HG03378 (cell line): Measurements from ENCODE around the gene CACNA1S.

ENCODE experiments used
- ATAC-seq: cut with Tn5 transposase; IDR thresholded peaks from one replicate; pipeline ENCODE4 v1.9.1; 2021; ENCODE audit warnings: mild to moderate bottlenecking, moderate library complexity; ENCODE audit not compliant: unreplicated experiment

Gene CACNA1S

DNA sequence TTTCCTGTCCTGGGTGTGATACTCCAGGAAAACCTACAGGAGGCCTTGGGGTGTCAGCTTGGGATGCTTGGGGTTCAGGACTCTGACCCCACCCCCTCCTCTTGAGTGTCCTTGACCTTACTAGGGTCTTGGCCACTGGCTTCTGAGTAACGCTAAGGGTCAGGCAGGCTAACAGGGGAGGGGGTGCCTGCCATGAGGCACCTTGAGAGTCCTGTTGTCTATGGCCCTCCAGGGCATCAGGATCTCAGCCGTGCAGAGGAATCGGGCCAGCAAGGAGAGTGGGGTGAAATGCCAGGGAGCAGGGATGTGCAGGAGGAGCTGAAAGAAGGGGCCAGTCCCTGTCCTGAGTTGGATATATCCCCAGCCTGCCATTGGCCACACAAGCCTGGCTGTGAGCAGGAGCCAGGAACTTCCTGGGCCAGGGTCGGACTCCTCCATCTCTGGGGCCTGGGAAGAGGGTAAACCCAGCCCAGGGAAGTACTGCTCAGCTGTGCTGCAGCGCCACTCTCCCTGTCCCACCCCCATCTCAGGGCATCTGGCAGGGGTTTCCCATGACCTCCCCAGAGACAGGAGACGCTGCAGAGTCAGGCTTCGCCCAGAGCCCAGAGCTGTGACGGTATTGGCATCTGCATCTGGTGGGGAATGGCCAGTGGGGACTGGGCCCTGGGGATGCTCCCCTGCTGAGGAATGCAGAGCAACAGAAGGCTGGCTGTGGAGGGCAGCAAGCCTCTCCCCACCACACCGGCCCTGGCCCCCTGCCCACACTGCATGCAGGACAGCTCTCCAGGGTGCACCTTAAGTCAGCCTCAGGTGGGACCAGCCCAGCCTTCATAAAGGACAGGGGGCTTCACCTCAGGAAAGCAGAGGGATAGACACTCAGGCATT lies 95.0 kb downstream of the CACNA1S start:
- ATAC-seq = no peak

DNA sequence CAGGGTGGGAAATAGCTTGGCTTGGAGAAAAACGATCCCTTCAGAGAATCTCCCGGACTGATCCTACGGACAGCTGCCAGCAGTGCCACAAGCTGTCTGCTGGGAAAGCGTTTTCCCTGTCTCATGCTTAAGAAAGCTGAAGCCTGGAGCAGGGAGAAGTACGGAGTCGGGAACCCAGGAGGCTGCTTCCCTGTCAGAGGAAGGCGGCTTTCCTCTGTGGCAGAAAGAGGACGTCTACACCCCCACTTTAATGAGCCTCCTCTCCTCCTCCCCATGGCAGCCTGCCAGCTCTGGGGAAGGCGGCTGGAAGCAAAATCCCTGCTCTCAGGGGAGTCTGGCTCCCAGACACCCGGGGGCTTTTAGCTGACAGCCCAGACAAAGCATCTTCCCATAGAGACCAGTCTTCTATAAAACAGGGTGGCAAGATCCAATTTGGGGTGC lies 96.0 kb downstream of the CACNA1S start:
- ATAC-seq = no peak

GRCh38 chr1:201015551-201016091 lies 96.6 kb downstream of the CACNA1S start:
- no peak for ATAC-seq

- ATAC-seq = no peak
These were observed 97.4 kb downstream of the CACNA1S start for GRCh38 chr1:201014816-201015200.

DNA sequence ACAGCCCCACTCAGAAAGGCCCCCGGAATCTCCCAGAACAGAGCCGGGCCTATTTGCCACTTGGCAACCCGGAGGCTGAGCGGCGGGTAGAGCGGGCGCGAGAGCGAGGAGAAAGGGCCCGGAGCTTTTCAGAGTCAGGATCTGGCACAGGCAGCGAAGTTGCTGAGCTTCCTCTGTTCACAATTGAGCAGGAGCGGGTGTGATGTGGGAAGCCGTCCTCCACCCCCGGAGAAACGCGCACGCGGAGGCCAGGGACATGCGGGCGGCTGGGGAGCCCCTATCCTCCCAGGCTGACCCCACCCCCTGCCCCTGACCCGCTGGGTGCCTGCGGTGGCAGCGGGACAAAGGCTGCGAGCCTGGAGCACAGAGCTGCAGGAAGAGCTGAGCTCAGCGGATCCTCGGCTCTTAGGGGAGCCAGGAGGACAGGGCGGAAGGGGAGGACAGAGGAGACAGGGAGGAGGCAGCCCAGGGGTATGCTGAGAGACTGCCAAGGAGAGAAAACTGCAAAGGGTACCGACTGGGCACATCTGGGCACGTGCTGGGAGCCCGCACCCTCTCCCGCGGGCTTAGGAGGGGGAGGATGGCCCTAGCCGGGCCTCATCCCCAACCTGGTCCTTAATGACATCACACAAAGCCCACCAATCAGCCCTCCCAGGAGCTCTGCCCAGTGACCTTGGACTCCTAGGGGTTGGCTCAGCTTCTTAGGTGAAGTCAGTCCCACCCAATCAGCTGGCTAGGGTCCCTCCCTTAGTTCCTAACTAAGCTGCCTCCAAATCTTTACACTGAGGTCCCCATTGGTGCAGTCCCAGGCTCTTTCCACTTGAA lies 98.0 kb downstream of the CACNA1S start:
- no peak for ATAC-seq

DNA sequence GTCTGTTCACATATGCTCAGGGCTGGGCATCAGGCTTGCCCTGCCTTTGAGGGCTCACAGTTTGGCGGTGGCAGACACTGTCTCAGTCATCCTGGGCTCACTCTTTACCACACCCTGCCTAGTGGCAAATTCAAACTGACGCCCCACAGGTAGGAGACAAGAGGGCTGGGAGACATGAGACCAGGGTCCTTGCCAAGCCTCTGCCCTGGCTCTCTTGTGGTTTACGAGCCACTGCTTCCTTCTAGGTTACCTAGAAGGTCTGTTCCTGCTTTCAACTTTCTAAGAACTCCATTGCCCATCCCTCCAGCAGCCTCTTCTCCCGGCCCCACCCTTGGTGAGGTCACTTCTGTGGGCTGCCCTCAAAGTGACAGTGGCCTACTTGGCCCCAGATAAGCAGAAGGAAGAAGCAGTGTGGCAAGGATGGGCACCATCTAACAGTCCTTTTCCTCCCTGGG lies 99.2 kb downstream of the CACNA1S start:
- no peak for ATAC-seq

DNA sequence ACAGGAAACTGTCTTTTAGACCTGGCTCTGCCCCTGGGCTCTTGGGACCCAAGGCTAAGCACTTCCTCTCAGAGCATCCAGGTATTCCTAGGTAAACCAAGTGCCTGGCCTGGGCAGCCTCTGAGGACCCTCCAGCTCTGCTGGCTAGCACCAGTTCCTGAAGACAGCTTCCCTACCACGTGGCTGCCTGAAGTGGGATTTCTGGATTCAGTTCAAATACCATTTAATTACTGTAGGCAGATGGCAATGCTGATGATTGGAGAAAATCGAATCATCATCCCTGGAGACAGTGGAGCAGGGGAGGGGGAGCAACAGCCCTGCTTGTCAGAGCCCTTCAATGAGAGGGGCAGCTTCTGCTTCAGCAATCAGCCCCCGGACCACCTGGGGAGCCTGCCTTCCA lies 100.6 kb downstream of the CACNA1S start:
- ATAC-seq = no peak

GRCh38 chr1:201009962-201010645 lies 102.1 kb downstream of the CACNA1S start:
- no peak for ATAC-seq

DNA sequence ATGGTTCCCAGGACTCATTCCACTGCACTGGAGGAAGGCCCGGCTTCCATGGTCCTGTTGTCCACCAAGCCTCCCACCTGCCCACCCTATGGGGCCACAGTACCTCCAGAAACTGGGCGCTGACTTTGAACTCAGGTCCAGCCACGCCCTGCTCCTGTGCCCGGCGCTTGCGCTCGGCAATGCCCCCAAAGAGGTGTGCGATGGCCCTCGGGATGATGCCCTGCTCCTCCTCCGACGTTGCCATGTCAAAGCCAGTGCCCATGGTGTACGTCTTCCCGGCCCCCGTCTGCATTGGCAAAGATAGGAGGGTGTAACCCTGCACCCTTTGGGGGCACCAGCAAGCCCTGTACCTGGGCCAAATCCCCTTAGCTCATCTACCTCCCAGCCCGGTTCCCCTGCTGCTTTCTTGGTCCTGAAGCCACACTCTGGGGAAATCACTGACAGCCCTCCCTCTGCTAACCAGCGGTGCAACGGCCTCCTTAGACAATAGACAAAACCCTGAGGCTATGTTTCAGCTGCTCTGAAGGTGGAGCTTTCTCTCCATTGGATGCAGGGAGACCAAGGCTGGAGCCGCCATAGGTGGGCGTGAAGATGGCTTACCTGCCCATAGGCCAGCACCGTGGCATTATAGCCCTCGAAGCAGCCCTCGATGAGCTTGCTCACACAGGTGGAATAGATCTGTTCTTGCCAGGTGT lies 103.4 kb downstream of the CACNA1S start:
- ATAC-seq = no peak

GRCh38 chr1:201007481-201007880 lies 104.7 kb downstream of the CACNA1S start:
- ATAC-seq = no peak

- no peak for ATAC-seq
These were observed 105.8 kb downstream of the CACNA1S start for GRCh38 chr1:201006450-201006849.

DNA sequence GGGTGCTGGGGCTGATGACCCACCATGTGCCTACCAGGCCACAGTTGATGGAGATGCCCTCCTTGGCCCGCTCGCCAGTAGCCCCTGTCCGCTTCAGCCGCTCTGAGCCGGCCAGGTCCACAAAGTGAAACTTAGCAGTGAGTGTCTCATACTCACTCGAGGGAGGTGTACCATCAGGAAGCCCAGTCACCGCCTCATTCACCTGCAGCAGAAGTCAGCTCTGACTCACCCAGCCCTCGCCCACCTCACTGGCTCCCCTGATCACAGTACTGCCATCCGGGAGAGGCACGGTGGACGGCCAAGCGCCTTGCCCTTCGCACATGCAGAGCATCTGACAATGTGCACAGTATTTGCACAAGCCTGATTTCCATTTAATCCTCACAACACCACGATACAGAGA lies 107.5 kb downstream of the CACNA1S start:
- no peak for ATAC-seq

GRCh38 chr1:201004154-201004553 lies 108.1 kb downstream of the CACNA1S start:
- ATAC-seq = no peak

GRCh38 chr1:201002510-201002909 lies 109.7 kb downstream of the CACNA1S start:
- no peak for ATAC-seq

DNA sequence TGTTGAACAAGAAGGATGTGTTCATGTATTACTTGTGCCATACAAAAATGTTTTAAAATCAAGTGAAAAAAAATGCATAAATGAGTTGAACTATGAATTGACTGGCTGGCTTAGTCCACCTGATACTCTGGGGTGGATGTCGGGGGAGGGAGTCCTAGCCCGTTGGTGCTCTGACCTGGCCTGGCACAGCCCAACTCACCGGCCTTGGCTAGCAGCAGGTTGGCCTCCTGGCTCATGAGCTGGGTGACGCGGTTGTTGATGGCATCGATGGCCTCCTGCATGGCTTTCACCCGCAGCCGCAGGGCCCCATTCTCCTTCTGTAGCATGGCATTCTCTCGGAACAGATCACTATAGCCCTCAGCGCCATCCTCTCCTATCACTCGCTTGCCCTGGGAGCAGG lies 110.3 kb downstream of the CACNA1S start:
- ATAC-seq = no peak

- no peak for ATAC-seq
These were observed 111.8 kb downstream of the CACNA1S start for GRCh38 chr1:201000391-201000790.

DNA sequence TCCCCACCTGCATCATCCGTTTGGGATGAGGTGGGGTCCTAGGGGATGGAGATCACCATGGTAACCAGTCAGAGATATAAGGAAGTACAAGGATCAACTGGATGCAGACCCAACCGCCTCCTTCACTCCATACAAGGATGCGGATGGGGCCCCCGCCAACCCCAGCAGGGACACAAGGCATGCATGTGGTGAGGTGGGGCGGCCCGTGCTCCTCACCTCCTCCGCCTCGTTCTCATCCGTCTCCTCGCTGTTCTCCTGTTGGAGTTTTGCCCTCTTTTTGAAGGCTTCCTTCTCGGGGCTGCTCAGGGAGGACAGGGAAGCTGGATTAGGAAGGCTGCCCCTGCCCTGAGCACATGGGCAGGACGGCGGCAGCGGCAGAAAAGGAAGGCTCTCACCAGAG lies 112.6 kb downstream of the CACNA1S start:
- ATAC-seq = no peak

- ATAC-seq = no peak
These were observed 113.9 kb downstream of the CACNA1S start for GRCh38 chr1:200998323-200998722.

DNA sequence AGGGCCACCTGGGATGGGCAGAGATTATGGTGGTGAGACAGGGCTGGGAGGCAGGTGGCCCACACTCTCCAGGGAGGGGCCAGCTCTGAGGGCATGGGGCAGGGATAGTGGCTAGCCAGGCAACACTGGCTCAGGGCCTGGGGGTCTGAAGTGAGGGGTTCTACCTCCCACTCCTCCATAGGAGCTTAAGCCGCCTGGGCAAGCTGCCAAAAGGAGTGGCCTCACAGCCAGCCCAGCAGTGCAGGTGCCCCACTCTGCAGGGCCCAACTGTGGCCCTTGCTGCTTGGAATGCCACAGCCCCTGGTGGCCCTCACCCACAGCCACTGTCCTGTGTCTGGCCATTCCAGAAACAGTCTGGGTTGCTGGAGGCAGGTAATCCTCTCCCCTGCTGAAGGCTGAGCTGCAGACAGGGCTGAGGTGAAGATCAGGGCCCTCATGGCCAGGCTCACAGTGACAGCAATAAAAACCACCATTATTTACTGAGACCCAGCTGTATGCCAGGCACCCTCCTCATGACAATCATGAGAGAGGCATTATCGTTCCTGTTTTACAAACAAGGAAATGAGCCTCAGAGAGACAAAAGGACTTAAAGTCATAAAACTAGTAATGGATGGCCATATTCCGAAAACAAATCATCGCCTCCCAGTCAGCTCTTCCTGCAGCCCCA lies 119.7 kb downstream of the CACNA1S start:
- ATAC-seq = no peak

DNA sequence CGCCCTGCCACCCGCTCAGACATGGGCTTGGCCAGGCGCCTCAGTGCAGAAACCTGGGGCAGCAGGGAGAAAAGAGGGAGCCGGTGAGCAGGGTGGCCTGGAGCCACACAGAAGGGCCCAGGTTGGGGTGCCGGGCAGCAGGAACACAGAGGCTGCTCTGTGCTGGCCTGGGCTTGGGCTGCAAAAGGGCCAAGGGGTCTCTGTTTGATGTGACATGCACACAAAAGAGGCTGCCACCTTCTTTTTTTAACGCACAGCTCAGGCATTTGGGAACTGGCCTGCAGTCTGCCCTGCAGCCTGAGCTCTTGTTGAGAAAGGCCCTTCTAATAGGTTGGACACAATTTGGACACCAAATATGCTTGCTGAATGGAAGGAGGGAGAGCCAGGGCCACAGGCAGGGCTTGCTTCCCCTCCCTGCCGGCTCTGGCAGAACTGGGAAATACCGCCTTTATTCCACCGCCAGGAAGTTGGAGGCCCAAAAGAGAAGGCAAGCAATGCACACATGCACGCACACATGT lies 121.1 kb downstream of the CACNA1S start:
- no peak for ATAC-seq
